Stimulated activated CD4-positive, alpha-beta T cell treated with anti-CD3 and anti-CD28 coated beads, Interleukin-1b, Interleukin-23, amount 100 ng/mL, for 48 hours (primary cell): Measurements from ENCODE around the gene CHD1L.
A peak's percentile ranks its signal among the peaks of the same experiment; 100 is the strongest.
"Not testable (repeated sequence)": the region's sequence is repeated elsewhere in the genome, so short reads cannot be mapped to it uniquely, and the experiment has no call there.

Source experiments
- DNase-seq: peaks from one replicate; pipeline ENCODE4 v3.0.0-alpha.2; 2020

CHD1L gene

DNA sequence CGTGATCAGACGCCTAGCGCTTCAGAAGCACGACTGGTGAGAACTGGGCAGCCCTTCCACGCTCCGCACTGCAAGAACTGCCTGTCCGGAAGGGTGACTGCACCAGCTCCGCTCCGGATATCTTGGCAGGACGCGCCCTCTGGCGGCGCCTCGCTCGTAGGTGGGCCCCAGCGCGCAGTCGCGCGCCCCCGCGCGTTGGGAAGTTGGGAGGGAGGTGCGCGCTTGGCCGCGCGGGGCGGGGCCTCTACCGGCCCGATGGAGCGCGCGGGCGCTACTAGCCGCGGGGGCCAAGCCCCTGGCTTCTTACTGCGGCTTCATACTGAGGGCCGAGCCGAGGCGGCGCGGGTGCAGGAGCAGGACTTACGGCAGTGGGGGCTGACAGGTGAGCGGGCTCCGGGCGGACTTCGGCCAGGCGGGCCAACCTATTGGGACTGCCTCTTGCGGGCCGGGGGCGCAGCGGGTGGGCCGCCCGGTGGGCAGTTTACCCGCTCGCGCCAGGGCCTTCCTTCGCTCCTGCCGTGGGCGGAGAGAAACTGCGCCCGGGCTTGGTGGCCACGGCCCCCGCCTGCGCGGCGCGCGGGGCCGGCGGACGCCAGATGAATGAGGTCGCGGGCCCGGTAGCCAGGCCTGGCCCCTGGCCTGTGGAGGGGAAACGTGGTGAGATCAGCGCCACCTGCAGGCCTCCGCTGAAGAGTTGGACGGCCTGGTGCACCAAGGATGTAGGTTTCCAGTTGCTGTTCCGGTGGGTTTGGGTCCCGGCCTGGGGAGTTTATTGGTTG is at the start of gene CHD1L:
CHD1L (plus strand) TSS at position 236 of the 779 bp plus-strand sequence; CDS start at position 256, 20 bp downstream.
- DNase-seq: peak; percentile 94

- not testable (repeated sequence) for DNase-seq
Measured at GRCh38 chr1:147197324-147197723, 45.2 kb upstream of the CHD1L start.

DNA sequence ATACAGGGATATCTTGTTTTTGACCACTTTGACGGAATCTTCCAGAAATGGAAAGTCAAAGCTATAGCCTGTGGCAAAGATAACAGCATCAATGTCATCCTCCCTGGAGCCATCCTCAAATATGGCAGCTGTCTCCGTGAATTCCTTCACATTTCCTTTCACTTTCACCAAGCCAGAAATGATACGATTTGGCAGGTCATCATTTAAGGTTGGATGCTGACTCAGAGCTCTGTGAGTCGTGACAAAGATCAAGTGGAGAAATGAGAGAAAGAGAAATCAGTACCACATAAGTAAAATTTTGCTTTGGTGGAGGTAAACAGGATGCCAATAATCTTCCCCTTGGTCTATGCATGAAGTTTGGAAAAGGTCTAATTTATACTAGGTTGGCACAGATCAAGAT is 41.2 kb upstream of the CHD1L start:
- no peak for DNase-seq

GRCh38 chr1:147201786-147202185 is 40.7 kb upstream of the CHD1L start:
- DNase-seq: no peak

GRCh38 chr1:147202576-147202975 is 39.9 kb upstream of the CHD1L start:
- DNase-seq: no peak

GRCh38 chr1:147204080-147204479 is 38.4 kb upstream of the CHD1L start:
- no peak for DNase-seq

DNA sequence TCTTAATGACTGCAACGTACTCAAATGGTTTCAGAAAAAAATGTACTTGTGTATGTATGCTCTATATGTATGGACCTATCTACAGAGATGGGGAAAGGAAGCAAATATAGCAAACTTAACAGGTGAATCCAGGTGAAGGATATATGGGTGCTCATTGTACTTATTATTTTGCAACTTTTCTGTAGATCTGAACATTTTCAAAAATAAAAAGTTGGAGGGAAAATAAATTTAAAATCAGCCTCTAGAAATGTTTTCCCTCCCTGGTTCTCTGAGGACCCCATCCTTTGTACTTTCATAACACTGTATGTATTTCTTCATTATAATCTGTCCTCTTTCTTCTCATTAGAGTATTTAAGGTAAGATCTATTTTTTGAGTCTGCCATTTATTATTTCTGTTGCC is 35.3 kb upstream of the CHD1L start:
- no peak for DNase-seq

DNA sequence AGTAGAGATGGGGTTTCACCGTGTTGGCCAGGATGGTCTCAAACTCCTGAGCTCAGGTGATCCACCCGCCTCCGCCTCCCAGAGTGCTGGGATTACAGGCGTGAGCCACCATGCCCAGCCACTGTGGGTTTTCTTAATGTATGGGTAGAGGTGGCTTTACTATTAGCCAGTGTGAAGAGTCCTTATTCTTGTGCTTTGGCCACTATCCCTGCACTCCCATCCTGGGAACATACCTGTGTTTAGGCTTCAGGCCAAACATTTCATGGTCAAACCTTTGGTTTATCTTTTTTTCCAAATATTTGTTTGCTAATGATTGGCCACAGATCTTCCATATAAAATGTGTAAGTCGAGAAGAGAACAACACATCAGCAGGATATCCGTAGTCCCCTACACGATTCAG is 33.9 kb upstream of the CHD1L start:
- no peak for DNase-seq

DNA sequence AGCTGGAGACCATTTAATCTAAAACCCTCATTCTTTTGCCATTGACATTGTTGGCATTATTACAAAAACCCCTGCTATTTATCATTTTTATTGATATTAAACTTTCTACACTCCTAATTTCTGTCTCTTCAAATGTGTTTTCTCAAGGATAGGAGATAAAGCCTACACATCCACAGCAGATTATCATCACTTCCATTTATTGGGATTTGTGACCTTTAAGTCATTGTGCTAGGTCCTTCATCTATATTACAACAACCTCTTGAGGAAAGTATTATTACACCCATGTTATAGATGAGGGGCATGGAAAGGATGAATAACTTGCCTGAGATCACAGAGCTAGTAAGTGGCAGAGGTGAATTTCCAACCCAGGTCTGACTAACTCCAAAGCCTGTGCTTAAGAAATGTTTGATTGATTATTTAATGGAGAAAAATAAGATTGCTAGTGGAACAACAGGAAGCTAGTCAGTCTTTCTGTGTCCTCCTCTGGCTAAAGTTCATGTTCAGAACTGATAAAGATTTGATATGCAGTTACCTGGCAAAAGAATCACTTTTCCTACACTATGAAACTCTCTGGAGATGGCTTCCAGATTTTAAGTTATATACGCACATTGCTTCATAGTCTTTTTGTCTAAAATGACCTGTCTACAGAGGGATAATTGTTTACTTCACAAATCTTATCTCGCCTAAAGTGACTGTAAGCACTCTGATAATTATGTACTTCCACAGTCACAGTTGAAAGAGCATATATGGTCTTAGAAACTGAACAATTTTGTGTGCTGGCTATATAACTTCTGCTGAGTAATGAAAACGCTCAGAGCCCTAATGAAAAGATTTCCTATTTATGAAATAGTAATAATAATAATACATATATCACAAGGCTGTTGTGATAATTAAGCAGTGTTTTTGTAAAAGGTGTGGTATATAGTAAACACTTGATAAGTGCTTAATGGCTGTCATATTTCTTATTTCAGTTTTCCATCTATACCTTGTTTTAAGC is 32.4 kb upstream of the CHD1L start:
- no peak for DNase-seq

GRCh38 chr1:147210987-147211386 is 31.5 kb upstream of the CHD1L start:
- DNase-seq: no peak

DNA sequence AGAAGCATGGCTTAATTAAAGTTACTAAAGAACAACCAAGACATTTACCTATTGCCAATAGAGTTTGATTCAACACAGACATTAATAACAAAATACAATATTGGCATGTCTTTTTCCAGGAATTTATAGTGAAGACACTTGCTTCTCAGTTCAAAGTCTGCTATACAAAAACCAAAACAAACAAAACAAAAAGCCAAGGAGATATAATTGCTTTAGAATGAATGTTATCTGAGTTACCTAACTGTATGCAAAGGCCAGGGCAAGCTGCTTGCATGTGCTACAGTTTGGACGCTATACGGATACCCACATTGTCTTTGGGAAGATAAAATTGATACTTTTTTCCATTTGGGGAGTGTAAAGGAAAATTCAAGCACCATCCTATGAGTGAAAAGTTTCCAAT is 30.9 kb upstream of the CHD1L start:
- no peak for DNase-seq

GRCh38 chr1:147213271-147213670 is 29.2 kb upstream of the CHD1L start:
- DNase-seq: no peak

DNA sequence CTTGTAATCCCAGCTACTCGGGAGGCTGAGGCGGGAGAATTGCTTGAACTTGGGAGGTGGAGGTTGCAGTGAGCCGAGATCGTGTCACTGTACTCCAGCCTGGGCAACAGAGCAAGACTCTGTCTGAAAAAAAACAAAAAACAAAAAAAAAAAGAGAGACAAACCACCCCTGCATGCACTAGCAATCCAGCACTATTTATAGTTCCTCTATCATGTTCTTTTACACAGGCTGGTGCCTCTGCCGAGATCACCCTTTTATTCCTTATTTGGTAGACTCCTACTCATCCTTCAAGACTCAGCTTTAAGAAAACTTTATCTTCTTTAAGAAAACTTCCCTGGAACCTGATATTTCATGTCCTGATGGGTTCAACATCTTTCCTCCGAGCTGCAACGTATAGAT is 28.2 kb upstream of the CHD1L start:
- no peak for DNase-seq

DNA sequence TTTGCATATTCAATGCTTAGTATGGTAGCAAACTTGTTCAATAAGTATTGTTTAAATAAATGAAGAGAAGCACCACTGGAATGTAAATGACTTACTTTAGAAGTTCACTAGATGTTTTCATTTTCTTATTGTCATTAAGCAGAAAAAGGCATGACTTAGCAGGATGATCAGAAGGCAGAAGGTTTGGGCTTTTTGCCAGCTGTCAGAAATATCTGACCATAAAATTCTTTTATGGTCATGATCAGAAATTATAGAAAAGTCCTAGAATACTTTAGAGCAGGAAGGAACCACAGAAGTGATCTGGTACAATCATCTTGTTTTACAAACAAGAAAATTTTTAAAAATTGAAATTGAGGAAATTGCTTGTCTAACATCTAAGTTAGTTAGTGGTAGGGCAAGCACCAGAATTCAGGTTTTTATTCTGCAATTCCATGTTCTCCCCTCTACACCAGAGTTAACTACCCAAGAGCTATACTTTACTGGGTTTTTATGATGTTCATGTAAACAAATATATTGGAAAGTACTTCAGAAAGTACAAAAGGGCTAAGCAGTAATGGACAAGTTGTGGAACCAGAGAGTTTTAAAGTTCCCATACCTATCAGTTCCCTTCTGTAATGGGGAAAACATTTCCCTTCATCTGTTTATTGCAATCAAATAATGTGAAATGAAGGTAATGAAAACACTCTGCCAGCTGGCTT is 27.5 kb upstream of the CHD1L start:
- no peak for DNase-seq

- DNase-seq: no peak
Measured at GRCh38 chr1:147215540-147215916, 27.0 kb upstream of the CHD1L start.

- no peak for DNase-seq
Measured at GRCh38 chr1:147216124-147216523, 26.4 kb upstream of the CHD1L start.

DNA sequence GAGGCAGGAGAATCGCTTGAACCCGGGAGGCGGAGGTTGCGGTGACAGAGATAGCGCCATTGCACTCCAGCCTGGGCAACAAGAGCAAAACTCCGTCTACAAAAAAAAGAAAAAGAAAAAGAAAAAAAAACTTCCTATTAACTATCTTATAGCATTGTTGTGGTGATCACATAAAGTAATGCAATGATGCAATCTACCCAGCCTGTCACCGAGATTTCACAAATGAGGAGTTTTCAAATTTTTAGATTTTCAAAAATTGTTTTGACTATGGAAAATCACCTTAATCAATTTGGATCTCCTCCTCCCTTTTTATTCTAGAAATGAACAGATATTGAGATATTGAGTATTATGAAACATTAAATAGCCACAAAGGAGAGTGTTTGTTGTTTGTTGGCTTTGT is 25.3 kb upstream of the CHD1L start:
- DNase-seq: no peak

- no peak for DNase-seq
Measured at GRCh38 chr1:147218606-147219005, 23.9 kb upstream of the CHD1L start.

GRCh38 chr1:147223740-147224615 is 18.5 kb upstream of the CHD1L start:
- DNase-seq: no peak

GRCh38 chr1:147225193-147225730 is 17.2 kb upstream of the CHD1L start, which contains the start of gene FMO5:
Gene FMO5 (minus strand): TSS chr1:147225339. CDS start chr1:147225029, 310 bp downstream.
- peak; percentile 60 for DNase-seq

DNA sequence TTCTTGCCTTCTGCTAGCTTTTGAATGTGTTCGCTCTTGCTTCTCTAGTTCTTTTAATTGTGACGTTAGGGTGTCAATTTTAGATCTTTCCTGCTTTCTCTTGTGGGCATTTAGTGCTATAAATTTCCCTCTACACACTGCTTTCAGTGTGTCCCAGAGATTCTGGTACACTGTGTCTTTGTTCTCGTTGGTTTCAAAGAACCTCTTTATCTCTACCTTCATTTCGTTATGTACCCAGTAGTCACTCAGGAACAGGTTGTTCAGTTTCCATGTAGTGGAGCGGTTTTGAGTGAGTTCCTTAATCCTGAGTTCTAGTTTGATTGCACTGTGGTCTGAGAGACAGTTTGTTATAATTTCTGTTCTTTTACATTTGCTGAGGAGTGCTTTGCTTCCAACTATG is 11.5 kb upstream of the CHD1L start:
- not testable (repeated sequence) for DNase-seq

DNA sequence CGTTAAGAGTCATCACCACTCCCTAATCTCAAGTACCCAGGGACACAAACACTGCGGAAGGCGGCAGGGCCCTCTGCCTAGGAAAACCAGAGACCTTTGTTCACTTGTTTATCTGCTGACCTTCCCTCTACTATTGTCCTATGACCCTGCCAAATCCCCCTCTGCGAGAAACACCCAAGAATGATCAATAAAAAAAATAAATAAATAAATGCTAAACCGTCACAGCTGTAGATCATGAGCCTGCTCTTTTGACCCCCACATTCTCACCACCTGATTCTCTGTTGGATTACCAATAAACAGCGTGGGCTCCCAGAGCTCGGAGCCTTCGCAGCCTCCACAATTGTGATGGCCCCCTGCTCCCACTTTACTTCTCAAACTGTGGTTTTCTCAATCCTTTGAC is 8.6 kb upstream of the CHD1L start:
- not testable (repeated sequence) for DNase-seq
